Stimulated activated CD4-positive, alpha-beta T cell treated with anti-CD3 and anti-CD28 coated beads, Interleukin-1b, Interleukin-23, amount 100 ng/mL, for 48 hours (primary cell): ENCODE results near the gene CDKN1A.
A peak's percentile ranks its signal among the peaks of the same experiment; 100 is the strongest.
"Not testable (repeated sequence)": the region's sequence is repeated elsewhere in the genome, so short reads cannot be mapped to it uniquely, and the experiment has no call there.

Experiments
- DNase-seq: peaks from one replicate; pipeline ENCODE4 v3.0.0-alpha.2; 2020

CDKN1A gene

DNA sequence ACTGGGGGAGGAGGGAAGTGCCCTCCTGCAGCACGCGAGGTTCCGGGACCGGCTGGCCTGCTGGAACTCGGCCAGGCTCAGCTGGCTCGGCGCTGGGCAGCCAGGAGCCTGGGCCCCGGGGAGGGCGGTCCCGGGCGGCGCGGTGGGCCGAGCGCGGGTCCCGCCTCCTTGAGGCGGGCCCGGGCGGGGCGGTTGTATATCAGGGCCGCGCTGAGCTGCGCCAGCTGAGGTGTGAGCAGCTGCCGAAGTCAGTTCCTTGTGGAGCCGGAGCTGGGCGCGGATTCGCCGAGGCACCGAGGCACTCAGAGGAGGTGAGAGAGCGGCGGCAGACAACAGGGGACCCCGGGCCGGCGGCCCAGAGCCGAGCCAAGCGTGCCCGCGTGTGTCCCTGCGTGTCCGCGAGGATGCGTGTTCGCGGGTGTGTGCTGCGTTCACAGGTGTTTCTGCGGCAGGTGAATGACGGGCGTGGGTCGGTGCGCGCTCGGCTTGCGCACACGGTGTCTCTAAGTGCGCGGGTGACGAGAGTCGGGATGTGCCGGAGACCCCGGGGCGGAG is at the start of gene CDKN1A:
Gene CDKN1A (plus strand): TSS at position 227 of the 555 bp plus-strand sequence. CDS start 5,388 bp downstream, outside the sequence.
- DNase-seq: peak; percentile 81

DNA sequence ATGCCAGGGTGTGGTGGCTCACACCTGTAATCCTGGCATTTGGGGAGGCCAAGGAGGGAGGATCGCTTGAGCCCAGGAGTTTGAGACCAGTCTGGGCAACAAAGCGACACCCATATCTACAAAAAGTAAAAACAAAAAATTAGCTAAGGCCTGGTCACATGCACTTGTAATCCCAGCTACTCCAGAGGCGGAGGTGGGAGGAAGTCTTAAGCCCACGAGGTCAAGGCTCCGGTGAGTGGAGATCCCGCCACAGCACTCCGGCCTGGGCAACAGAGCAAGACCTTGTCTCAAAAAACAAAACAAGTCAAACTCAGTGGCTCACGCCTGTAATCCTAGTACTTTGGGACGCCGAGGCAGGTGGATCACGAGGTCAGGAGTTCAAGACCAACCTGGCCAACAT is 48.7 kb upstream of the CDKN1A start:
- no peak for DNase-seq

- no peak for DNase-seq
These were observed 47.0 kb upstream of the CDKN1A start for GRCh38 chr6:36631326-36632011.

DNA sequence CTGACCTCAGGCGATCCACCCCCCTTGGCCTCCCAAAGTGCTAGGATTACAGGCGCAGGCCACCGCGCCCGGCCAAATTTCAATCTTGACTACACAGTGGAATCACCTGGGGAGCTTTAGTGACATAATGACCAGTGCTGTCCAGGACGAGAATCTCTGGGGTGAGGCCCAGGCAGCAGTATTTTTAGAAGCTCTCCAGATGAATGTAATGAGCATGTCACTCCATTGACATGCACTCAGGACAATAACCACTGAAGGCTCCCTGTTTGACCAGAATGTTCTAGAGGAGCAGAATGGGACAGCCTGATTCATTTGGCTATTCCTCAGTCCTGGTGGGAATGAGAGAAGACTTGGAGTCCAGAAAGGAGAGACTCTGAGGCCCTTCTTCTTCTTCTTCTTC is 45.1 kb upstream of the CDKN1A start:
- DNase-seq: no peak

DNA sequence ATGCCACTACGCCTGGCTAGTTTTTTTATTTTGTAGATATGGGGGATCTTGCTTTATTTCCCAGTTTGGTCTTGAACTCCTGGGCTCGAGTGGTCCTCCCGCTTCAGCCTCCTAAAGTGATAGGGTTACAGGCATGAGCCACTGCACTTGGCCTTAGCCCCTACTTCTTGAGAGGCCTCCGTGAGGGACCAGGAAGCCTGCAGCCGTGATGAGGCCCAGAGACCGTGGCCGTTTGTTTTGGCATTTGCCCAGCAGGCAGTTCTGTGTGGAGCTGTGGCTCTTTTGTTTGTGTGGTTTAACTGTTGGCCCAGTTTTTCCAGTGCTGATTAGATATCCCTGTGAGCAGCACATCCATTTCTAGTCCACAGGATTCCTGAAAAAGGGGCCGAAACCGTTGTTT is 44.6 kb upstream of the CDKN1A start:
- DNase-seq: no peak

- DNase-seq: no peak
These were observed 44.0 kb upstream of the CDKN1A start for GRCh38 chr6:36634317-36635108.

DNA sequence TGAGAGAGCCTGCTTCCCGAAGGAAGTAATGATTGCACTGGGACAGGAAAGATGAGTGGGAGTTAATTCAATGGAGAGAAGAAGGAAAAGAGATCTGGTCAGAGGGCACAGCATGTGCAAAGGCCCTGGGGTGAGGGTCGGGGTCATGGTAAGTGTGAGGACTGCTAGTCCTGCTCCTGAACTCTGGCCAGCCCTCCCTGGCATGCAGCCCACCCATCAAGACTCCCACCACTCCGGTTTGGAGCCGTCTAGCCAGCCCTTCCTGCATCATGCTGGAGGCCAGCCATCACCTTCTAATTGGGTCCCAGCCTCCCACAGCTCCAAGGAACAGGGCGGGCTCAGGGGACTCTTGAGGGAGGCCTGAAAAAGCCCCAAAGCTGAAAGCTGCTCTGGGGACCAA is 42.2 kb upstream of the CDKN1A start:
- no peak for DNase-seq

DNA sequence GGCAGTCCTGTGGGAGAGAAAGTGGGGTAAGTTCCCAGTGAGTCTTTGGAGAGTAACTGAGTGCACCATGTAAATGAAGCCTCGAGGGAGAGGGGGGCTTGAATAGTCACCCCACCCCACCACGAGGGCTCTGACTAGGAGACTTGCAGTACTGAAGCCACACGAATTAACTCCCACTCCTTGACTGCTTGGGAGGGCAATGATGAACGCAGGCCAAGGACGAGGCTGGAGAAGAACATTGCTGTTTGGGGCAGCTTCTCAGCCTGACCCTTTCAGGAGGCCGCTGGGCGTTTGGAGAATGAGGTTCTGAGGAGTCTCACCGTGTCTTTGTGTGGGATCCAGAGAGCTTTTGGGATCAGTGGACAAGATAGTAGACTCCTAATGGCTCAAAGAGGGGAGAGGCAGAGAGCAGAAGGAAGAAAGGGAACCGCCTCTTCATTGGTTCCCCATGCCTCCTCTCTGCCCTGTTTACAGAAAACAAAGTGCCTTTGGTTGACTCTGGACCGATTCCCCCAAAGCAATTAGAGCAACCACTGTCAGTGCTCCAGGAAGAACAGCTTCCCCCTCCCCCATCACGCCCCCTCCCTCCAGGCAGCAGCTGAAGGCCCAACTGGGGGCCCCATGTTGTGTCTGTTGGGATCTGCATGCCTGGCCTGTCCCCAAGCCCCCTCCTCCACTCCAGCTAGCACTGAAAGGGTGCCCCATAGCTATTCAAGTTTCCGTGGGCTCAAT is 41.7 kb upstream of the CDKN1A start:
- no peak for DNase-seq

DNA sequence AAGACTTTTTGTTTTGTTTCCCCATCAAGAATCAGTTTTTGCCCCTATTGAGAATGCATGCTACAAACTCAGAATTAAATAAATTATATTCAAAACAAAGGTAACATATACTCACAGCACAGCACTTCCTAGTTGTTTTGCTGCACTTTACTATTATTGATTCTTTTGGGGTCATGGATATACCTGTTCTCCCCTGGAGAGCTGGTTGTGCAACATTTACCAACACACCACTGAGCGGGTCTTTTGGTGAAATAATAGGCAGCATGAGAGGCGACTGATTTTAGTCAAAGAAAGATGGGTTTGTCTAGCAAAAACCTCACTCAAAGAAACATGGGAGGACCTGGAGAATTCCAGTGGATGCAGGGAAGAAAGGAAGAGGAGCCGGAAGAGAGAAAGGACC is 39.9 kb upstream of the CDKN1A start:
- DNase-seq: no peak

DNA sequence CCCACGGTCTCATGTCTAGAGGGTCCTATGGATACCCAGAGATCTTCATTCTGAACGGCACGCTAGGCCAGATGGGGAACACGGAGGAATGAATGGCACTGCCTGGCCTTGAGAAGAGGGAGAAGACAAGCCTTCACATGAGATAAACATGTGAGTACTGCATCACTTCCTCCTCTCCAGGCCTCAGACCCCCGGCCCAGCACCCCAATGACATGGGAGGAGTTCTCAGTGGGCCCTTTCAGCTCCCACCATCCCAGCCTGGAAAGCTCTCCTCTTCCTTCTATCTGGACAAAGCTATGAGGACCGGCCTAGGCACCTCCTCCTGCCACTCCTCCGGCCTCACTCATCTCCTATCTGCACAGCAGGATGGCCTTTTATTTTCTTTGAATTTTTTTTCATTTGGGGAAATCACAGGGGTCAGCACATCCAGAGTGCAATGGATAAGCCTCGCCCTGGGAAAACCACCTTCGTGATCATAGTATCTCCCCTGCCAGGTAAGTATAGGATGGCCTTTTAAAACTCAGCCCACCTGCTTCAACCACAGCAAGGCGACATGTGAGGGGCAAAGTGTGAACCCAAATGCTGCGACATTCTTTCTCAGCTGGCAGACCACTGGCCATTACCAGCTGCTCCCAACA is 39.2 kb upstream of the CDKN1A start:
- no peak for DNase-seq

- no peak for DNase-seq
These were observed 37.0 kb upstream of the CDKN1A start for GRCh38 chr6:36641543-36641942.

- no peak for DNase-seq
These were observed 35.3 kb upstream of the CDKN1A start for GRCh38 chr6:36642913-36643817.

- DNase-seq: no peak
These were observed 34.5 kb upstream of the CDKN1A start for GRCh38 chr6:36643977-36644376.

DNA sequence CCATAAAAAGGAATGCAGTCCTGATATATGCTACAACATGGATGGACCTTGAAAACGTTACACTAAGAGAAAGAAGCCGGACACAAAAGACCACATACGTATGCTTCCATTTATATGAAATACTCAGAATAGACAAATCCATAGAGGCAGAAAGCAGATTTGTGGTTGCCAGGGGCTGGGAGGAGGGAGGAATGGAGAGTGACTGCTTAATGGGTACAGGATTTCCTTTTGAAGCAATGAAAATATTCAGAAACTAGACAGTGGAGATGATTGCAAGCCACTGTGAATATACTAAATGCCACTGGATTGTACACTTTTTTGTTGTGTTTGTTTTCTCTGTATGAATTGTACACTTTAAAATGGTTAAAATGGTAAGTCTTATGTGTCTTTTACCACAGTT is 29.4 kb upstream of the CDKN1A start:
- DNase-seq: no peak

GRCh38 chr6:36649701-36650484 is 28.6 kb upstream of the CDKN1A start:
- DNase-seq: no peak

- no peak for DNase-seq
These were observed 27.6 kb upstream of the CDKN1A start for GRCh38 chr6:36650848-36651478.

- DNase-seq: no peak
These were observed 26.7 kb upstream of the CDKN1A start for GRCh38 chr6:36651659-36652379.

- DNase-seq: not testable (repeated sequence)
These were observed 24.0 kb upstream of the CDKN1A start for GRCh38 chr6:36654469-36654868.

- no peak for DNase-seq
These were observed 23.3 kb upstream of the CDKN1A start for GRCh38 chr6:36655085-36655724.
